ENCODE measurements around the gene TRAPPC5.
"Not testable (repeated sequence)": the region's sequence is repeated elsewhere in the genome, so short reads cannot be mapped to it uniquely, and the experiment has no call there.

TRAPPC5 gene

GRCh38 chr19:7680606-7681339 is at the start of gene TRAPPC5:
Gene TRAPPC5 (plus strand): TSS chr19:7680833. CDS start chr19:7682254, 1,421 bp downstream.
- DNase-seq, result peak; percentile 89

GRCh38 chr19:7631577-7631976 is 49.1 kb upstream of the TRAPPC5 start:
- DNase-seq, result no peak

- DNase-seq, result no peak
These were observed 48.1 kb upstream of the TRAPPC5 start for GRCh38 chr19:7632340-7633203.

GRCh38 chr19:7633698-7634097 is 46.9 kb upstream of the TRAPPC5 start, which contains the start of gene PCP2:
Gene PCP2 (minus strand): TSS chr19:7633719. CDS start chr19:7633457, 262 bp downstream.
- no peak for DNase-seq

- no peak for DNase-seq
These were observed 45.0 kb upstream of the TRAPPC5 start for GRCh38 chr19:7635670-7636069.

- DNase-seq, result no peak
These were observed 44.3 kb upstream of the TRAPPC5 start for GRCh38 chr19:7636317-7636690.

- DNase-seq, result peak; percentile 92
These were observed 43.8 kb upstream of the TRAPPC5 start, which contains the start of gene STXBP2 for GRCh38 chr19:7636691-7637373. Gene STXBP2 (plus strand): TSS chr19:7637110. CDS start chr19:7637150, 40 bp downstream.

GRCh38 chr19:7637374-7638256 is 43.0 kb upstream of the TRAPPC5 start:
- DNase-seq, result peak; percentile 10

GRCh38 chr19:7638802-7639465 is 41.7 kb upstream of the TRAPPC5 start:
- DNase-seq, result no peak

GRCh38 chr19:7639863-7640348 is 40.7 kb upstream of the TRAPPC5 start:
- no peak for DNase-seq

GRCh38 chr19:7640803-7641202 is 39.8 kb upstream of the TRAPPC5 start:
- DNase-seq, result no peak

GRCh38 chr19:7641290-7642276 is 39.0 kb upstream of the TRAPPC5 start:
- no peak for DNase-seq

GRCh38 chr19:7642295-7643030 is 38.2 kb upstream of the TRAPPC5 start:
- DNase-seq, result no peak

- DNase-seq, result no peak
These were observed 37.6 kb upstream of the TRAPPC5 start for GRCh38 chr19:7643031-7643415.

- not testable (repeated sequence) for DNase-seq
These were observed 36.7 kb upstream of the TRAPPC5 start for GRCh38 chr19:7643629-7644549.

- DNase-seq, result no peak
These were observed 36.1 kb upstream of the TRAPPC5 start for GRCh38 chr19:7644550-7644877.

- DNase-seq, result no peak
These were observed 35.5 kb upstream of the TRAPPC5 start for GRCh38 chr19:7645163-7645562.

GRCh38 chr19:7645656-7646425 is 34.8 kb upstream of the TRAPPC5 start:
- DNase-seq, result no peak

All from activated CD4-positive, alpha-beta T cell treated with anti-CD3 and anti-CD28 coated beads, Interleukin-2, amount 50 U/mL, for 16 hours (primary cell).